NCI-H1092 (cell line): ENCODE results near the gene ANO1.
A peak's percentile ranks its signal among the peaks of the same experiment; 100 is the strongest.

Experiments used
- DNase-seq: peaks from one replicate; lab custom pipeline; 2025; lab: John Stamatoyannopoulos, UW

Gene ANO1

GRCh38 chr11:70139785-70140410 lies 61.8 kb downstream of the ANO1 start:
- DNase-seq = no peak

- DNase-seq = no peak
Observed at GRCh38 chr11:70140711-70141485, 62.8 kb downstream of the ANO1 start.

GRCh38 chr11:70141486-70142220 lies 63.5 kb downstream of the ANO1 start:
- peak; percentile 53 for DNase-seq

GRCh38 chr11:70142221-70142875 lies 64.2 kb downstream of the ANO1 start:
- peak; percentile 21 for DNase-seq

GRCh38 chr11:70144262-70144661 lies 66.1 kb downstream of the ANO1 start:
- no peak for DNase-seq

- no peak for DNase-seq
Observed at GRCh38 chr11:70145071-70145470, 67.0 kb downstream of the ANO1 start.

- no peak for DNase-seq
Observed at GRCh38 chr11:70145841-70146240, 67.7 kb downstream of the ANO1 start.

- DNase-seq = no peak
Observed at GRCh38 chr11:70146299-70146698, 68.2 kb downstream of the ANO1 start.

- no peak for DNase-seq
Observed at GRCh38 chr11:70146895-70147520, 68.9 kb downstream of the ANO1 start.

GRCh38 chr11:70147668-70148067 lies 69.6 kb downstream of the ANO1 start:
- DNase-seq = no peak

GRCh38 chr11:70151671-70152070 lies 73.6 kb downstream of the ANO1 start:
- no peak for DNase-seq

GRCh38 chr11:70153133-70153727 lies 75.1 kb downstream of the ANO1 start:
- no peak for DNase-seq

- no peak for DNase-seq
Observed at GRCh38 chr11:70155386-70155785, 77.3 kb downstream of the ANO1 start.

- no peak for DNase-seq
Observed at GRCh38 chr11:70156291-70157037, 78.3 kb downstream of the ANO1 start.

GRCh38 chr11:70158201-70158600 lies 80.1 kb downstream of the ANO1 start:
- no peak for DNase-seq

- no peak for DNase-seq
Observed at GRCh38 chr11:70158757-70159389, 80.8 kb downstream of the ANO1 start.

- DNase-seq = no peak
Observed at GRCh38 chr11:70159627-70160570, 81.8 kb downstream of the ANO1 start.

GRCh38 chr11:70161043-70161625 lies 83.0 kb downstream of the ANO1 start:
- no peak for DNase-seq

GRCh38 chr11:70164705-70165104 lies 86.6 kb downstream of the ANO1 start:
- no peak for DNase-seq
